SU-DHL-6 (cell line): ENCODE measurements around the gene SPAG9.

ENCODE experiments used
- H2AFZ ChIP-seq: fragments of 200-600 bp; sonication (generic); 2 replicates; pipeline ENCODE4 v1.6.1; 2014; ENCODE audit warnings: low read depth, mild to moderate bottlenecking, moderate library complexity, mixed read lengths, antibody characterized with exemption, low read length; ENCODE audit not compliant: severe bottlenecking
- H3F3A ChIP-seq: fragments of 200-600 bp; shearing (Covaris generic); 2 replicates; pipeline ENCODE4 v1.6.0; 2016; ENCODE audit warnings: antibody characterized with exemption, mild to moderate bottlenecking; ENCODE audit not compliant: insufficient read depth
- H3K27ac ChIP-seq: fragments of 200-600 bp; sonication (generic); 2 replicates; pipeline ENCODE4 v1.5.1; 2016; ENCODE audit warnings: low read depth, mild to moderate bottlenecking, low read length, moderate library complexity, mixed read lengths
- H3K27me3 ChIP-seq: fragments of 200-600 bp; sonication (generic), shearing (Covaris generic); 2 replicates; pipeline ENCODE4 v1.6.0; 2014; ENCODE audit warnings: mild to moderate bottlenecking, low read length
- H3K36me3 ChIP-seq: fragments of 200-600 bp; sonication (generic); 2 replicates; pipeline ENCODE4 v1.6.1; 2014; ENCODE audit warnings: mild to moderate bottlenecking, low read length, mixed read lengths
- H3K4me2 ChIP-seq: fragments of 300-600, 200-600 bp; shearing (Covaris generic), sonication (generic); 2 replicates; pipeline ENCODE4 v1.6.0; 2014; ENCODE audit warnings: low read length, low read depth, mild to moderate bottlenecking; ENCODE audit not compliant: poor library complexity, severe bottlenecking
- H3K4me3 ChIP-seq: fragments of 200-600 bp; sonication (generic); 2 replicates; pipeline ENCODE4 v1.5.1; 2014; ENCODE audit warnings: antibody characterized with exemption, low read length, mild to moderate bottlenecking, mixed read lengths; ENCODE audit not compliant: insufficient read depth, poor library complexity, severe bottlenecking
- H3K79me2 ChIP-seq: fragments of 200-600 bp; sonication (generic); 2 replicates; pipeline ENCODE4 v1.6.1; 2014; ENCODE audit warnings: mild to moderate bottlenecking, low read length, moderate library complexity; ENCODE audit not compliant: insufficient read depth
- H3K9ac ChIP-seq: fragments of 200-600 bp; sonication (generic); 2 replicates; pipeline ENCODE4 v1.7.0; 2014; ENCODE audit warnings: mild to moderate bottlenecking, low read length
- H3K9me2 ChIP-seq: fragments of 200-600 bp; sonication (generic); replicated peaks from 2 replicates; pipeline ENCODE4 v1.6.1; 2014; ENCODE audit warnings: low read length; ENCODE audit not compliant: insufficient read depth
- H3K9me3 ChIP-seq: fragments of 200-600 bp; sonication (generic); 2 replicates; pipeline ENCODE4 v1.6.1; 2014; ENCODE audit warnings: low read length, mixed read lengths; ENCODE audit not compliant: insufficient read depth
- H4K20me1 ChIP-seq: fragments of 200-600 bp; sonication (generic); 2 replicates; pipeline ENCODE4 v1.6.1; 2014; ENCODE audit warnings: low read depth, mild to moderate bottlenecking, antibody characterized with exemption, low read length, moderate library complexity, mixed read lengths
- EZH2phosphoT487 ChIP-seq: fragments of 200-600 bp; sonication (generic), shearing (Covaris generic); conservative IDR thresholded peaks from 2 replicates; pipeline ENCODE4 v1.6.1; 2018; ENCODE audit warnings: mild to moderate bottlenecking, antibody characterized with exemption, low read length, moderate library complexity, mixed read lengths
- TF ChIP-seq, protein P1 (sequence below): fragments of 200-600 bp; sonication (generic); IDR thresholded peaks from one replicate; pipeline ENCODE4 v1.5.1; 2017; ENCODE audit warnings: antibody characterized with exemption, mild to moderate bottlenecking, low read length, moderate library complexity; ENCODE audit not compliant: insufficient read depth, poor library complexity, severe bottlenecking

The SPAG9 gene

GRCh38 chr17:50928646-50929045 is 192.0 kb downstream of the SPAG9 start:
- Histone ChIP-seq H3K4me2 (no peak overlapping the region), H3K79me2 (no peaks in the 10 kb centered on the region), H3K9ac (no peak overlapping the region), H3K27me3 (no peaks in the 10 kb centered on the region), H3K9me2 (no peaks in the 10 kb centered on the region), H2AFZ (no peak overlapping the region), H3K9me3 (no peaks in the 10 kb centered on the region), H3K36me3 (no peaks in the 10 kb centered on the region), H3F3A (peaks cover 5% of the 10 kb centered on the region; the same call in 1 of the 2 replicates), H4K20me1 (no peaks in the 10 kb centered on the region), H3K4me3 (no peak overlapping the region), H3K27ac (no peak overlapping the region)
- no peak for TF ChIP-seq EZH2phosphoT487
- TF ChIP-seq, protein P1, sequence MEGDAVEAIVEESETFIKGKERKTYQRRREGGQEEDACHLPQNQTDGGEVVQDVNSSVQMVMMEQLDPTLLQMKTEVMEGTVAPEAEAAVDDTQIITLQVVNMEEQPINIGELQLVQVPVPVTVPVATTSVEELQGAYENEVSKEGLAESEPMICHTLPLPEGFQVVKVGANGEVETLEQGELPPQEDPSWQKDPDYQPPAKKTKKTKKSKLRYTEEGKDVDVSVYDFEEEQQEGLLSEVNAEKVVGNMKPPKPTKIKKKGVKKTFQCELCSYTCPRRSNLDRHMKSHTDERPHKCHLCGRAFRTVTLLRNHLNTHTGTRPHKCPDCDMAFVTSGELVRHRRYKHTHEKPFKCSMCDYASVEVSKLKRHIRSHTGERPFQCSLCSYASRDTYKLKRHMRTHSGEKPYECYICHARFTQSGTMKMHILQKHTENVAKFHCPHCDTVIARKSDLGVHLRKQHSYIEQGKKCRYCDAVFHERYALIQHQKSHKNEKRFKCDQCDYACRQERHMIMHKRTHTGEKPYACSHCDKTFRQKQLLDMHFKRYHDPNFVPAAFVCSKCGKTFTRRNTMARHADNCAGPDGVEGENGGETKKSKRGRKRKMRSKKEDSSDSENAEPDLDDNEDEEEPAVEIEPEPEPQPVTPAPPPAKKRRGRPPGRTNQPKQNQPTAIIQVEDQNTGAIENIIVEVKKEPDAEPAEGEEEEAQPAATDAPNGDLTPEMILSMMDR: no peak

GRCh38 chr17:50927287-50927686 is 193.4 kb downstream of the SPAG9 start:
- H3K27ac ChIP-seq: no peak overlapping the region
- no peak for TF ChIP-seq EZH2phosphoT487
- TF ChIP-seq, protein P1: no peak

DNA sequence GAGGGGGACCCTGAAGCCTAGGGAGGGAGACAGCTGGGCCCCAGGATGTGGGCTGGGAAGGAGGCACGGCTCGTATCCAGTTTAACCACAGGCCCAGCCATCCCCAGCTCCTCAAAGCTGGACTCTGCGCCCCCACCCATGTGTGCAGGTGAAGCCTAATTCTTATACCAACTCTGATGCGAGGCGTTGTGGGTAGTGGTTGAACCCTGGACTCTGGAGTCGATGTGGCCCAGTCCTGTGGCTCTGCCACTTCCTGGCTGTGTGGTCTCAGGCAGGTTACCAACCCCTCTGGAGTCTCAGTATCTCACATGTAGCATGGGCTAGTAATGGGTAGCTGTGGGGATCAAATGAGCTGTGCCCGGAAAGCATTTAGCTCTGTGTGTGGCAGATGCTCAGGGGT is 194.1 kb downstream of the SPAG9 start:
- Histone ChIP-seq H3K79me2 (no peaks in the 10 kb centered on the region), H3K36me3 (no peaks in the 10 kb centered on the region), H3K27ac (no peak overlapping the region), H3K9me2 (no peaks in the 10 kb centered on the region), H3K4me3 (no peak overlapping the region), H4K20me1 (no peaks in the 10 kb centered on the region), H3K9me3 (no peaks in the 10 kb centered on the region), H2AFZ (no peak overlapping the region), H3K27me3 (no peaks in the 10 kb centered on the region), H3K4me2 (no peak overlapping the region), H3K9ac (no peak overlapping the region), H3F3A (no peaks in the 10 kb centered on the region)
- TF ChIP-seq, protein P1: no peak
- no peak for TF ChIP-seq EZH2phosphoT487

More at GRCh38 chr17:50927287-50927686, 193.4 kb downstream of the SPAG9 start:
- Histone ChIP-seq H4K20me1 (no peaks in the 10 kb centered on the region), H3K36me3 (no peaks in the 10 kb centered on the region), H3K4me2 (no peak overlapping the region), H3K9me2 (no peaks in the 10 kb centered on the region), H3K9ac (no peak overlapping the region), H2AFZ (no peak overlapping the region), H3K4me3 (no peak overlapping the region), H3K27me3 (no peaks in the 10 kb centered on the region), H3K9me3 (no peaks in the 10 kb centered on the region), H3F3A (peaks cover 5% of the 10 kb centered on the region; the same call in 1 of the 2 replicates), H3K79me2 (no peaks in the 10 kb centered on the region)
